HTERT RPE-1 (cell line): ENCODE data around the gene VEPH1.

Experiments used
- in situ Hi-C: fragments of 300-500 bp; cut with MboI; formaldehyde crosslinking; loops from 4 replicates; pipeline ENCODE4 v1.14.3; 2020; ENCODE audit warnings: low sequenced_read_pairs

Gene VEPH1

DNA sequence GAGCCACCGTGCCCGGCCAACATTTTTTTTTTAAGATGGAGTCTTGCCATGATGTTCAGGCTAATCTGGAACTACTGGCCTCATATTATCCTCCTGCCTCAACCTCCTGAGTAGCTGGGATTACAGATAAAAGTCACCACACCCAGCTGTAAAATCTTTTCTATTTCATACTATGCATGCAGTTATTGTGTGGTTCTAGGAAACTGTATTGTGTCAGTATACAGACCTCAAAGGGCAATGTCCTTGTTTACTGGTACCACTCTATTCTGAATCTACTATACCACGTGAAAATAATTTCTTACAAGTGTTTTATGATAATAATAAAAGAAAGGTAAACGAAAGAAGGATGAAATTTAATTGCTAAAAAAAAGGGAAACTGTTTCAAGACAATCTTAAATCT lies 190.0 kb downstream of the VEPH1 start:
- in situ Hi-C loops, result no loop called here

DNA sequence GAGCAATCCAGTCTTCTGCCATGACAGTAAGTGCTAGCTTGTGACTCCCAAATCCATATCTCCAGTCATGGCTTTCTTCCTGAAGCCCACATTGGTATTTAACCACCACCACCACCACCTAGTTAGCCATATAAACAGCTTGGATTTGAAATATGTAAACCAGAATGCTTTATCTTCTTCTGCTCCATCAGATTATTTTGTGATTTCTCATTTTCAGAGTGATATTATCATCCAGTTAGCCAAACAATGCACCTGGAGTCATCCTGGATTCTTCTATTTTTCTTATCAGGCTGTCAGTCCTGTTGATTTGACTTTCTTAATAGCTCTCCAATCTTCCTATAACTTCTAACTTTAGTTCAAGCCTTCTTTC lies 190.9 kb downstream of the VEPH1 start:
- in situ Hi-C loops, result no loop called here

DNA sequence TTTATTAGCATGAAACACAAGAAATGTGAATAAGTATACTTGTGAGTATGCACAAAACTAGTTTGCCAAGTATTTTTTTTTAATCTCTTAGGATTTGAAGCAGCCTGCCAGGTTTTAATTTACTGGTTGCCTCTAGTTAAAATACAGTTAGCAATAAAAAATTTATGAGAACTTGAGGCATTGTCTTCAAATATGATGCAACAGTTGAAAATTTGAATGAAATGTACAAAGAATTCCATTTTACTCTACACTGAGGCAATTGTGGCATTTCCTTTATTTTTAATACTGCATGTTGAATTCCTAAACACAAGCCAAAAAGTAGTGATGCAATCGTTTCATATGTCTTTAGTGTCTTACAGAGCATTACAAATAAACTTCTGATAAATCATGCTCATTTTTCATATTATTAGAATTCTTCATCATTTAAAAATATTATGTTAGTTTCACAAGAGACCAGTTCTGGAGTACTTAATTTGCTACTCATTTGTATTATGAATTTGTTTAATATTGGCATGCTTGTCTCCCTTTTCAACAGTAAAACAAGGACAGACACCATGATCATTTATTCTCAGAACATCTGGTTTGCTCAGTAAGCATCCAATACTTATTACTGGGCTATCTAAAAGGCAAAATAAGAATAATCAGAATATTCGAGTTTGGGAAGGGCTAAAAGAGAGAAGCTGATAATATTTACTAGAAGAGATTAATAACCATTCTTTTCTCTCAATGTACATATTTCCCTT lies 191.4 kb downstream of the VEPH1 start:
- in situ Hi-C loops, result no loop called here

DNA sequence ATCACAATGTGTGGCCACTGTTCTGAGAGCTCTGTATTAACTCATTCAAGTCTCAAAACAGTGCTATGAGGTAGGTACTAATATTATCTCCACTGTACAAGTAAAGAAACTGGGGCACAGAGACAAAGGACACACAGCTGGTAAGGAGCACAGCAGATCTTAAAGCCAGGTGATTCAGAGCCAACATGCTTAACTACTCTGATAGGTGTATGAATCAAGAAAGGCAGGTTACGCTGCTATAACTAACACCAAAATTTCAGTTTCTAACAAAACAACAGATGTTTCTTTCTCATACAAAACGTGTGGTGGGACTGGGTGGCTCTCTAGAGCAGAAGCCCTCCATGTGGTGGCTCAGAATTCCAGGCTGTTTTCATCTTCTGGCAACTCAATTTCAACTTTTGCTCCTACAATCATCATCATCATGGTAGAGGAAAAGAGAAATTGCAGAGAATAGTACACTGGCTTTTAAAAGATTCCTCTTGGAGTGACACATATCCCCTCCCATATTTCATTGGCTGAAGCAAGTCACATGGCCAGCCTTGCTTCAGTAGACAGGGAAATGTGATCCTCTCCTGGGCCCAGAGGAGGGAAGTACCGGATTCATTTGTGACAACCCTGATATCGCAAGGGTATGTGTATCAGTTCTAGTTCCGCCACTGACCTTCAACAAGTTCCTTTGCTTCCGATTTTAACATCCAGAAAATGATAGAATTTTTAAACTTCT lies 192.7 kb downstream of the VEPH1 start:
- in situ Hi-C loops, result no loop called here

DNA sequence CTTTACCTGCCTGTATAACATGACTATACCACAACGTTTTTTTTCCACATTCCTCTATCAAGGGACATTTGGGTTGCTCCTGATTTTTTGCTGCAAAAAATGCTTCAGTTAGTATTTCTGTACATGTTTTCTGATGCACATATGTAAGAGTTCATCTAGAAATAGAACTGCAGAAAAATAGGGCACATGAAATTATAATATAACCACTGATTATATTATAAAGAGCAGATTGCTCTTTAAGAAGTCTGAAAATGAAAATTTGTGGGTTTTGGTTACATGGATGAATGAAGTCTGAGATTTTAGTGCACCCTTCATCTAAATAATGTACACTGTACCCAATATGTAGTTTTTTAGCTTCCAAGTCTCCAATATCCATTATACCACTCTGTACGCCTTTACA lies 196.7 kb downstream of the VEPH1 start:
- in situ Hi-C loops, result no loop called here

DNA sequence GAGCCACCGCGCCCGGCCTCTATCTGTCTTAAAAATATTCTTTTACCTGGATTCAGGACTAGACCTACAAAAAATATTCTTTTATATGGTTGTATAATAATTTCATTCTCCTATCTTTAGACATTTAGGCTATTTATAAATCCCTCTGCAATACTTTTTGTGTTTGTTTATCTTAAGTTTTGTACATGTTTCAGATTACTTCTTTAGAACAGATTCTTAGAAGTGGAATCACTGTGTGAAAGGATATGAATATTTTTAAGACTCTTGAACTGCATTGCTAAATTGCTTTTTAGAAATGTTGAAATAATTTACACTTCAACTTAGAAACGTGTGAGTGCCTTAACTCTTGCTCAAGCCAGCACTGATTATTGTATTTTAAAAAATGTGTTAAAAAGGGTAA lies 197.8 kb downstream of the VEPH1 start:
- in situ Hi-C loops, result no loop called here

DNA sequence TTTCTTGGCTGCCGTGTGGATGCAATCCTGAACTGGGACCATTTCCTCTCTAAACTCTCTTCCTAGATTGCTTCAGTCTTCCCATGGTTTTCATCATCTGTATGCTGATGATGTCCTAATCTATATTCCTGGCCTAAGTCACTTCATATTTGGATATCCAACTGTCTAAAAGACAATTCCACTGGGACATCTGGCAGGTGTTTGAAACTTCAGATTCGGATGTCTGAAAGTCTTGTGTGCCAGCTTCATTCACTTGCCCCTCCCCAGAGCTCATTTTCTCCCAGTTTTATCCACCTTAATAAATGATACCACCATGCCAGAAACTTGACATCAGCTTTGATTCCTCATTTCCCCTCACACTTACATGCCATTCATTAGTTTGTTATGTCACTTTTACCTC lies 201.5 kb downstream of the VEPH1 start:
- in situ Hi-C loops, result no loop called here

DNA sequence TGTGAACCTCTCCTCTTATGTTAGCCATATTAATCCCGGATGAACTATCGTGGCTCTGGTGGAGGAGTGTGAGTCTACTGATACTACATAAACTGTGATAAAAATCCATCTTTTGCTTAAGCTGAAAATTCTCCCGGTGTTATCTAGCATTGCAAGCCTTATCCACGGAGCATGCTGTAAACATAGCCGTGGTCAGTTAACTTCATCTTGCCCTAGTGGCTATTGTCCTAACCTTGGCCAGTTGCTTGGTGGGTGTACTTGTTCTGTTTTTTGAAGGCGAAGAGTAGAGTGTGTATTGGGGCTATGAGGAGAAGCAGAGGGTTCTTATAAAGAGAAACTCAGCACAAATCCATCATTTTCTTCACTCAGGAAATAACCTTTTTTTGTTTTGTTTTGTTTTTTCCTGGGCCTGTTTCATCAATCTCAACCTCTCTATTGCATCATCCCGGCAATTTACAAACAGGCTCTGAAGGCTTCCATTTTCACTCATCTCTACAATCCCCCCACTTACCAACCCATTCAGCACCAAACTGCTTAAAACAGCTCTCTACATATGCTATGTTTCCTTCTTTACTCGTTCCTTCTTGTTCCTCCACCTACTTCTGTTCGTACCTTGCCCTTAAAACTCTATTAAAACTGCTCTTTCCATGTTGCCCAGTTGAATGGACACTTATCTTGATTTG lies 202.1 kb downstream of the VEPH1 start:
- in situ Hi-C loops, result no loop called here

DNA sequence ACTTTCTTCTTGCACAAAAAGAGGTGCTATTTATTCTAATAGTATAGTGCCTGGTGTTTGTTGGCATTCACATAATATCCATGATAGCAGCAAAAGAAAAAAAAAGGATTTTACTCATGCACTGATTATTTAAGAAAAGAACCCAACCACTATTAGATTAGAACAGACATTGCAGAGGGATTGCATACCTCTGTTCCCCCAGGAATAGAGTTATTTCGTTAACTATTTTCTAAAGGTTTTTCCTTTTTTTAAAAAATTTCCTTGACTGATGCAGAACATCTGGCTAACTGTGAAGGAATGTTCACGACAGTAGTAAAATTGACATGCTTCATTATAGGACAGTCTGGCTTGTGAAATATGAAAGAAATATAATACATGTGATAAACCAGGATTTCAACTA lies 203.1 kb downstream of the VEPH1 start:
- in situ Hi-C loops, result no loop called here

DNA sequence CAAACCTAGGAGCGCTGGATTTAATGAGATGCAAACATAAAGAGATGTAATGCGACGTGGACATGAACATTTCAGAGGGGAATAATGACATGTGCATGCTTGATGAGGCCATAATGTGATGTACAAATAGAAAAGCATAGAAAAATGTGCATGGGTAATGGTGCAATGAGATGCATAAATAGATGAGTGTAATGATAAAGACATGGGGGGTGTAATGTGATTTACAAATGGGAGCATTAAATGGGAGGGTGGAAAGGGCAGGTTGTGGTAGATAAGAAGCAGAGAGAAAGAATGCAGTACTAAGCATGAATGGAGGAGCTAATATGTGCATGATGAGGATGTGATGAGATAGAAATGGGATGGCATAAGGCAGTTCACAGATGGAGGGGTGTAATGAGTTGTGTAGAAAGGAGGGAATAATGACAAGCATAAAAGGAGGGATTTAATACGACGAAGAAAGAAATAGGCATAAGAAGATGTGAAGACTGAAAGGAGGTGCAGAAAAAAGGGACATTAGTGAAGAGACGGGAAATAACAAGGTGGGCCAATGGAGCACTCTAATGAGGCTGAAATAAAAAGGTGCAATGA lies 205.8 kb downstream of the VEPH1 start:
- in situ Hi-C loops, result no loop called here

DNA sequence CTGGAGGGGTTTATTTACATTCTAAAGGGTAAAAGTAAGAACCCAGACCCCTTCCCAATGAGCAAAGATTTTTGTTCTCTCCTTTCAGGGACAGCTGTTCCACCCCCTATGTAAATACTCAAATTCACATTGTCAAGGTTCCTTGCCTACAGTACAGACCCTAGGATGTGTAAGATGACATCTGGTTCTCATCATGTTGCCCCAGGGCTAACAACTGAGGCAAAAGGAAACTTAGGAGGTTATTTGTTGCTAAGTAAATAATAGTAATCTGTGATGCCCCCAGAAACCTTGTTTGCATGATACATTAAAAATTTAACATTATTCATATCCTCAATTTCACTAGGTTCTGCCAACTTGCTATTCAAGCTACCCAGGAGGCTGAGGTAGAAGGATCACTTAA lies 208.3 kb downstream of the VEPH1 start:
- in situ Hi-C loops, result no loop called here

DNA sequence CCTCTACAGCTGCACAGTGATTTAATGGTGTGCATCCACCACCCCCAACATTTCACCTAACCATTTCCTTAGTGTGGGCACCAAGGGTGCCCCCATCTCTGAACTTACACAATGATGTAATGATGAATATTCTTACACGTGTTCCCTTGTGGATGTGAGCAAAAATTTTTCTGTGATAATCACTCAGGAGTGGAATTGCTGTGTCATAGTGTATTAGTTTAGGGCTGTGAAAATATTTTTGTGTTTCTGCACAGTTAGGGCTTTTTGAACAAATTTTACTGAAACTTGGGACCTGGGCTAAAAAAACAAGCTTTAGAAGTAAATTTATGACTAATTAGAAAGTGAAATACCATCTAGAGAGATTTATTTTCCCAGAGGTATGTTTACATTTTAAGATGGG lies 208.7 kb downstream of the VEPH1 start:
- in situ Hi-C loops, result no loop called here

DNA sequence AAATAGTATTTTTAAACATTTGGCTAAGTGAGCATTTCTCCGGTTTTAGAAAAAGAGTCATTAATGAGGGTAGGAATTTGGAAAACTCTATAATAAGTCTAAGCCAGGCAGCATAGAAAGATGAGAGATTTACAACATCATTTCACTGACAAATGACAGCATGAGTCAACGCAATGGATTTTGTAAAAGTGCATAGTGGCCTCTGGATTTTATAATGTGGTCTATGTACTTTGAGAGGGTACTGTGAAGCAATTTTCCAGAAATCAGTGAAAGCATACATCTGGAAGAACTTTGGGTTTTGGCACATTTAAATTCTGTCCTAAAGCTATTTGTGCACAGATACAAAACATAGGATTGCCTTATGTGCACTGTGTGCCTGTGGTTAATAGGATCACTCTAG lies 212.4 kb downstream of the VEPH1 start:
- in situ Hi-C loops, result no loop called here

DNA sequence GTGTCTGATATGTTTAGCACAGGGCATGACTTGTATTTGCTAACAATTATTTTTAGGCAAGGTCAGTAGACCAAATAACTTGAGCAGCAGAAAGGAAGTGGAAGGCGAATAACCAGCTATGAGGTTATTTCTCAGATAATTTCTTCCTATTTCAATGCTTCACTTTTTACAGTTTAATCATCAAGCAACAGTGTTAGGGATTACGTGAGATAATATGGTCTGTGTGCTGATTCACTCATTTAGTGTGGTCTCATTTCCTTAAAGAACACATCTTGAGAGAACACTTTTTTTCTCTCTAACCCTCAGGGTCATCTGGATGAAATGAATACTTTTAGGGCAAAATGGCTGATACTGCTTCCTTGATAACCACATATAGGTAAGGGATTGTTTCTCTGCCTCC lies 217.2 kb downstream of the VEPH1 start:
- in situ Hi-C loops, result no loop called here

DNA sequence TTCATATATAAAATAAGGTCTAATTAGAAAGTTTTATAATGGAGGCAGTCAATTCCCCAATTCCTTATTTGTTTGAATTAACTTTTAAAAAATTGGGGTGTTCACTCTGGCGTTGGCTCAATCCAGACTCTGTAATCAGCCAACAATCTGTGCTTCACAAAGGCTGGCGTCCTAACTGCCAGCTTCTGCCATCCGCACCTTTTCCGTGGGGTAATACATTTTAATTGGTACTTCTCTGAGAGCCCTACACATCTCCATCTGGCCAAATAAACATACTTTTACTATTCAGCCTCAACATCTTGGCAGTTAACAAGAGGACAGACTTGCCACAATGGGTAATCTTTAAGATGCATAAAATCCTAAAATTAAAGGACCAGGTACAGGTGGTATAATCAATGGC lies 218.1 kb downstream of the VEPH1 start:
- in situ Hi-C loops, result no loop called here

DNA sequence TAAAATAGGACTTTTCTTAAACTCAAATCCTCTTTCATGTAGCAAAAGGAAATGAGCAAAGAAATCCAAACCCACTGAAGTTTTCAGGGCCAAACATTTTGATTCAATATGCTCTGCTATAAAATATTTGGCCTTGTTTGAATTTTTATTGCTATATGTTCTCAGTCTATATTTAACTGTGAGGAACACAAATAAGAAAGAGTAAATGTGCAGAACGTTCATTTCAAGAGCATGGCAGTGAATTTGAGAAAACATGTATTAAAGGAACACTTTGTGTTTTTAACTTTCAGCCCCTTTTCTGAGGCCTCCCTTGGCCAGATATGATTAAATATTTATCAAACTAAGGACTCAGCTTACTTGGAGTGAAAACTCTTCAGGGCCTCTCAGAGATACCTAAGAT lies 218.5 kb downstream of the VEPH1 start:
- in situ Hi-C loops, result no loop called here

DNA sequence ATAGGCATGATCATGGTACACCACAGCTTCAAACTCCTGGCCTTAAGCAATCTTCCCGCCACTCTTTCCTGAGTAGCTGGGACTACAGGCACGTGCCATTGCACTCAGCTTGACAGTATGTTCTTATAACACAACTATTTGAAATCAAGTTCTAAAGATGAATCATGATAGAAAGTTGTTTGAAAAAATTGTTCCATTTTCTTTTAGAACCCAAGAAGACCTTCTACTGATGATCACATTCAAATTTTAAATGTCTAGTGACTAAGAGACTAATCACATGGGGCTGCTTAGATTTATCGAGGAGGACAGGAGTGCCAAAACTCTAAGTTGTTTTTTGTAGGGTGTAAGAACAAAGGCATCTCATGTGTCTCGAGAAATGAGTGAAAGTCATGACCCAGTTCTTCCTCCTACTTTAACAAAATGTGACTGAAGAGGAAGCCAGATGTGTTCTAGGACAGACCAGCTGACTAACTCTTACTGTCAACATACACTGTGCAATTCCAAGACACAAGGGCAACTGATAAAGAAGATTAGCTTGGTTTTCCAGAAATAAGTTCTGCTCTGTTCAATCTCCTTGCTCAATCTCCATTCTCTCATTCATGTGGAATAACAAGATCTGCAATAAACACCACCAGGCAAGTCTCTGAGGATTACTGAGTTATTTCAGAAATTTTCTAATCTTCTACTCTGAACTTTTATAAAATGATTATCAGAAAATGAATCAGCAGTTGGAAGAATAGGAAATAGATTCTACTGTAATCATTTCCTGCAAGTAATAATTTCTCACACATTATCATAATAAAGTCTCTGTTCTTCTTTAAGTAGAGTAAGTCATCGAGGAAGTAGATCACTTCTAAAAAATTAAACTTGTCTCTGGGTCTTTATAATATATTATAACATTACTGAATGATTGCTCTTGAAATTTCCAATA lies 220.7 kb downstream of the VEPH1 start:
- in situ Hi-C loops, result no loop called here

DNA sequence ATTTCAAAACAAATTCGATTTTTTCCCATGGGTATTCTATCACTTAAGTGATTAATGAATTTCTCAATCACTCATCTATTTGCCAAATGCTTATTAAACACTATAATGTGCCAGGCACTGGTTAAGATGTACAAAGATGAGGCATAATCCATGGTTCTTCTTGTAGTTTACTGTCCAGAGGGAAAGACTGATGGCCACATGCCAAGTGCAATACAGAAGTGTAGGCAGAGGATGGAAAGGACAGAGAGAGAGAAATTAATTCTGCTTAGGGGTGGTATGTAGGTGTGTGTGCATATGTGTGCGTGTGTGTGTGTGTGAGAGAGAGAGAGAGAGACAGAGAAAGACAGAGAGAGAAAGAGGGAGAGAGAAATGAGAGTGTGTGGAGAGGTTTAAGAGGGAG lies 222.4 kb downstream of the VEPH1 start:
- in situ Hi-C loops, result no loop called here

DNA sequence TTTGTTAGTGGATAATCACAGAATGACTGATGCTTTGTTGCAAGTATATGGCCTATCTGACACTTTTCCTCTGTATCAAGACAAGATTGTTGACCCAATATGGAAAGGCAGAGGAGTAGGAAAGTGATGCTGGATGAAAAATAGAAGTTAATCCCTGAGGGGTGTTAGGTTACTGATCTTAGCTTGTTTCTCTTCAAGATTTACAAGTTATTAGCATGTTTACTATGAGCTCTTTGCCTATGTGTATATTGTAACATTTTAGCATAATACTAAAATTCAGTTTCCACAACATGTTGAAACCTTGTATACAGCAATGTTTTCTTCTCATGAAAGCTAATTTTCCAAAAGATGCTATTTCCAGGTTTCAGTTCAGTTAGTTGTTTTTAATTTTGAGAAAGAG lies 222.9 kb downstream of the VEPH1 start:
- in situ Hi-C loops, result no loop called here

DNA sequence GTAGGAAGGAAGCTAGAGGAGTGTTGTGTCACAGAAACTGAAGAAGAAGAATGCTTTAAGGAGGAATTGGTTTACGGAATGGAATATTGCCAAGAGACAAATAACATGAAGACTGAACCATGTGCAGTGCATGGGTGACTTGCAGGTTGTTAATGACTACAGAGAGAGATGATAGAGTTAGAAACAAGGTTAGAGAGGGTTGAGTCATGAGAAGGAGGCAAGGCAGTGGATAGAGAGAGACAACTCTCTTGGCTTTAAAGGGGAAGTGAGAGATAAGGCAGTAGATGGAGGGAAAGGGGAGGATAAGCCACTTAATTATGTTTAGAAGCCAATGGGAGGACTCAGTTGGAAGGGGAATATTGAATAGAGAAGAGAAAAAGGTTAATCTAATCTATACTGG lies 224.0 kb downstream of the VEPH1 start:
- in situ Hi-C loops, result no loop called here

DNA sequence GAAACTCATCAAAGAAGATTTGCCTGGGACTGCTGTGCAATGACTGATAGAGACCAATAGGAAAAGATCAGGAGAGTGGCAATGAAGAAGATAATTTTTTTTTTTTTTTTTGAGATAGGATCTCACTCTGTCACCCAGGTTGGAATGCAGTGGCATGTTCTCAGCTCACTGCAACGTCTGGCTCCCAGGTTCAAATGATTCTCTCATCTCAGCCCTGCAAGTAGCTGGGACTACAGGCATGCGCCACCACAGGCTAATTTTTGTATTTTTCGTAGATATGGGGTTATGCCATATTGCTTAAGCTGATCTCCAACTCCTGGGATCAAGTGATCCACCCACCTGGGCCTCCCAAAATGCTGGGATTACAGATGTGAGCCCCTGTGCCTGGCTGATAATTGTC lies 226.4 kb downstream of the VEPH1 start:
- in situ Hi-C loops, result no loop called here
